Gastroesophageal sphincter (tissue), 4 donors: Measurements from ENCODE around the gene KCNJ2. TPM values are rescaled to one million over a fixed set of nuclear protein-coding genes. Genes with fewer than 3 reads are reported as not detected.

ENCODE experiments used
- ATAC-seq: fragments of 150-250 bp; one replicate; pipeline ENCODE4 v1.9.1; 2016; ENCODE audit warnings: mild to moderate bottlenecking, moderate library complexity
- H3K27ac ChIP-seq, 4 donors: fragments of 200-600 bp; sonication (generic) in 3 of 4; 1 replicate in 3 of 4; 2 replicates in 1 of 4; pipeline ENCODE4 v1.5.1; 2016 to 2019
- H3K27me3 ChIP-seq: fragments of 200-600 bp; sonication (generic); one replicate; pipeline ENCODE4 v1.5.1; 2019
- H3K36me3 ChIP-seq, 2 donors: fragments of 200-600 bp; sonication (generic); one replicate each; pipeline ENCODE4 v1.5.1; 2019; ENCODE audit warnings: control low read depth in 1 of 2
- H3K4me1 ChIP-seq, 3 donors: fragments of 200-600 bp; sonication (generic); 1 replicate in 2 of 3; 2 replicates in 1 of 3; pipeline ENCODE4 v1.5.1; 2016 to 2019; ENCODE audit warnings: control low read depth in 2 of 3
- H3K4me3 ChIP-seq, 2 donors: fragments of 200-600 bp; sonication (generic); one replicate each; pipeline ENCODE4 v1.5.1; 2019; ENCODE audit warnings: mild to moderate bottlenecking in 1 of 2, moderate library complexity in 1 of 2
- H3K9me3 ChIP-seq, 3 donors: fragments of 200-600 bp; sonication (generic); one replicate each; pipeline ENCODE4 v1.5.1; 2017 to 2019; ENCODE audit warnings: control low read depth in 2 of 3
- CTCF ChIP-seq, 4 experiments: fragments of 200-600 bp in 2 of 4; fragments of 450-650 bp in 2 of 4; sonication (generic) in 1 of 4; IDR thresholded peaks; one replicate each; pipeline ENCODE4 v1.5.1; 2017 to 2019; ENCODE audit warnings: antibody characterized with exemption in 4 of 4, mild to moderate bottlenecking in 2 of 4, moderate library complexity in 2 of 4
- EP300 ChIP-seq: sonication (generic); formaldehyde crosslinking; IDR thresholded peaks from one replicate; pipeline ENCODE4 v1.6.1; 2017; ENCODE audit warnings: antibody characterized with exemption, mild to moderate bottlenecking
- POLR2A ChIP-seq, 2 donors: fragments of 450-650 bp; IDR thresholded peaks; one replicate each; pipeline ENCODE4 v1.6.1; 2017; ENCODE audit warnings: antibody characterized with exemption in 2 of 2, mild to moderate bottlenecking in 2 of 2, moderate library complexity in 1 of 2
- POLR2AphosphoS5 ChIP-seq: sonication (generic); formaldehyde crosslinking; IDR thresholded peaks from one replicate; pipeline ENCODE4 v1.6.1; 2017; ENCODE audit warnings: antibody characterized with exemption
- WGBS, 2 donors: methylation state at CpG; one replicate each; pipeline ENCODE4 v1.1.5; 2018; ENCODE audit warnings: low coverage in 1 of 2; 5-methylcytosine and 5-hydroxymethylcytosine counted together
- total RNA-seq, 4 donors: library from RNA; depleted of rRNA; stranded (reverse); fragments of >200 nt; gene quantifications; one replicate each; pipeline ENCODE4 v1.1.0, GENCODE V29; 2016

KCNJ2 gene
- total RNA-seq, 4 donors from 2014 or later, result 2.8 to 11.3 (median 4.9) TPM

DNA sequence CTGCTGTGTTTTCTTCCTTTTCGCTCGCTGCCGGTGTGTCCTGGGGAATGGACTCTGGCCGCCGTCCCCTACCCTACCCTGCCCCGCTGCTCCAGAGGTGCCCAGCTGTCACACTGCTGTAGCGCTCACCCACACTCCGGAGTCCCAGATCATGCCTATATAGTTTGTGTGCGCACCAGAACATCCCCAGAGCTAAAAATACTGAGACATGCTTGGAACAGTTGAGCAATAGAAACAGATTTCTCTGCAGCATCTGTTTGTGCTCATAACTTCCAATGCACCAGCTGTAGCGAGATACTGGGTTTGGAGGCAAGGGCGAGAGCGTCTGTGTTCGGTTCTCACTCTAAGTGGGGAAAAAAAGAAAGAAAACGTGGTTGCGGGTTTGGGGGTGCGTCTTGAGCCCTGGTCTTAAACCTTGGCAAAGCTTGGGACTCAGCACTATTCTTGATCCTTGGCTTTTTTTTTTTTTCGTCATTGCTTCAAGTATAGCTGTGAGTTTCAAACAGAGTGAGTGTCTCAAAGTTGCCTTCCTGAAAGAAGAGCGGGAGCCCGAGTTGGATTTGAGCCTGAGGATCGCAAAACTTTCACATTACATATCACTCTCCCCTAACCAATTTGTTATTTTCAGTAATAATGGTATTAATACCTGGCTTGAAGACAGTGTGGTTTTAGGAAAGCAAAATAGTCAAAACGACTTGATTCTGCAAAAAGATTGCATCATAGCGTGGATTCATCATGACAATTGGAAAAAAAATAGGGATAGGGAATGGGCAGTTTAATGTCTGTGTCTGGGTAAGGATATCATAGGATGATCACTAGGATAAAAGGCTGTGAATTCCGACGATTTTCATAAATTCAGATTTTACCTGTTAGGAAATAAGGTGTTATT is 621 bp downstream of the KCNJ2 start:
- peak; percentile 55 for ATAC-seq
- 8 to 15% methylated on average over 14 to 15 of the region's 24 CpGs for WGBS, 2 donors
- Histone ChIP-seq H3K4me1 (peaks cover 0 to 41% (median 3%) of the 10 kb centered on the region in 3 donors), H3K4me3 (peak overlapping the region; percentile 53 to 75), H3K9me3 (no peaks in the 10 kb centered on the region), H3K36me3 (peaks cover 0 to 3% of the 10 kb centered on the region in 2 donors), H3K27me3 (no peaks in the 10 kb centered on the region), H3K27ac (peak overlapping the region; percentile 62 to 96 (median 94))
- TF ChIP-seq EP300 (no peak), POLR2AphosphoS5 (no peak), POLR2A (IDR thresholded peaks at IDR 0.05) (no peak), CTCF (IDR thresholded peaks at IDR 0.05) (no peak)

DNA sequence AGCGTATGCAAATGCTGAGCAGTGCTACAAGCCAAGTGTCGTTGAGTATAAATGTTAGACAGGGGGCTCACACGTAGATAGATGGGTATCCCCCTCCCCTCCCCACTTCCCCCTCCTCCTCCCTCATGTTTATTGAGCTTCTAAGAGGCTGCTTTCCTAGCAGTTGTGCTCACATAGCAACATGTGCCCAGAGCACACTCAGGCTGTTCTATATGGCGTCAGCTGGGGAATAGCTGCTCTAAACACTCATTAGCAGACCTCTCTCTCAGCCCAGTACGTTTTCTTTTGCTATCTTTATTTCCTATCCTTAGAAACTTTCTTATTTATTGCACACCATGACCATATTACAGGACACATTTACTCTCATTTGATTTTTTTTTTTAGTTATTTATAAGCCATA is 1.8 kb downstream of the KCNJ2 start:
- peaks cover 0 to 15% of the 10 kb centered on the region in 2 donors for H3K36me3 ChIP-seq
- no peak overlapping the region for H3K27ac ChIP-seq
- 49 to 63% methylated on average over 3 to 5 of the region's 5 CpGs for WGBS, 2 donors
- peak overlapping the region; percentile 9 to 75 for H3K4me3 ChIP-seq
- no peaks in the 10 kb centered on the region for H3K27me3 ChIP-seq
- peaks cover 0 to 41% (median 3%) of the 10 kb centered on the region in 3 donors for H3K4me1 ChIP-seq
- ATAC-seq, result no peak
- H3K9me3 ChIP-seq, result no peaks in the 10 kb centered on the region
- no peak for TF ChIP-seq CTCF (IDR thresholded peaks at IDR 0.05)
- no peak for TF ChIP-seq POLR2A (IDR thresholded peaks at IDR 0.05)
- TF ChIP-seq POLR2AphosphoS5, result no peak
- TF ChIP-seq EP300, result no peak

- Histone ChIP-seq H3K36me3 (peaks cover 0 to 25% of the 10 kb centered on the region in 2 donors), H3K27ac (no peak overlapping the region), H3K4me3 (no peak overlapping the region), H3K4me1 (peaks cover 0 to 40% (median 3%) of the 10 kb centered on the region in 3 donors), H3K27me3 (no peaks in the 10 kb centered on the region), H3K9me3 (no peaks in the 10 kb centered on the region)
- no peak for ATAC-seq
- no peak for TF ChIP-seq POLR2A (IDR thresholded peaks at IDR 0.05)
- no peak for TF ChIP-seq EP300
- 47 to 72% methylated on average over 2 of the region's 2 CpGs for WGBS, 2 donors
Measured at GRCh38 chr17:70172449-70172848, 3.1 kb downstream of the KCNJ2 start.

GRCh38 chr17:70172923-70173322 is 3.6 kb downstream of the KCNJ2 start:
- no peak for ATAC-seq
- peaks cover 0 to 36% (median 3%) of the 10 kb centered on the region in 3 donors for H3K4me1 ChIP-seq
- no peak overlapping the region for H3K4me3 ChIP-seq
- H3K36me3 ChIP-seq, result peaks cover 0 to 28% of the 10 kb centered on the region in 2 donors
- H3K9me3 ChIP-seq, result no peaks in the 10 kb centered on the region
- H3K27me3 ChIP-seq, result no peaks in the 10 kb centered on the region
- H3K27ac ChIP-seq, result no peak overlapping the region
- WGBS, 2 donors, result 76 to 89% methylated on average over 2 of the region's 2 CpGs
- TF ChIP-seq POLR2AphosphoS5 (no peak), CTCF (IDR thresholded peaks at IDR 0.05) (no peak), POLR2A (IDR thresholded peaks at IDR 0.05) (no peak), EP300 (no peak)

DNA sequence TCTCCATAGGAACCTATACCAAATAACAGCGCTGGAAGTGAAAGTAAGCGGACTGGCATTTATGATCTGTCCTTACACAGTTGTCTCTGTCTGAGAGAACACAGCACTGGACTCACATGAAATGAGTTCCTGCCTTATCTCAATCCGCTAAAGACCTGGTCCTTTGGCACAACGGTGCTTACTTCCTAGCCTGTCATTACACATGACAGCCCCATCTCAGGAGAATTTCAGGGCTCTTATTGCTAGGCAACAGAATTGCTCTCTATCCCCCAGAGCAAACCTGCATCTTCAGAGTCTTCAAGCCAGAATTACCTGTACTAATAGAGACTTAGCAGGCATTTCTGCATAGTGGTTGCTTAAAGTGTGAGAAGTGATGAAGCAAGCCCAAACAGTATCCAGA is 4.3 kb downstream of the KCNJ2 start:
- Histone ChIP-seq H3K9me3 (no peaks in the 10 kb centered on the region), H3K4me1 (peaks cover 0 to 33% (median 3%) of the 10 kb centered on the region in 3 donors), H3K36me3 (peaks cover 0 to 28% of the 10 kb centered on the region in 2 donors), H3K27ac (no peak overlapping the region), H3K27me3 (no peaks in the 10 kb centered on the region), H3K4me3 (no peak overlapping the region)
- no peak for TF ChIP-seq EP300
- TF ChIP-seq POLR2AphosphoS5, result no peak
- no peak for TF ChIP-seq POLR2A (IDR thresholded peaks at IDR 0.05)
- TF ChIP-seq CTCF (IDR thresholded peaks at IDR 0.05), result no peak
- ATAC-seq, result no peak
- WGBS, 2 donors, result 77 to 100% methylated on average over 2 to 4 of the region's 4 CpGs
